ENCODE data around the gene DIAPH2.

DNA sequence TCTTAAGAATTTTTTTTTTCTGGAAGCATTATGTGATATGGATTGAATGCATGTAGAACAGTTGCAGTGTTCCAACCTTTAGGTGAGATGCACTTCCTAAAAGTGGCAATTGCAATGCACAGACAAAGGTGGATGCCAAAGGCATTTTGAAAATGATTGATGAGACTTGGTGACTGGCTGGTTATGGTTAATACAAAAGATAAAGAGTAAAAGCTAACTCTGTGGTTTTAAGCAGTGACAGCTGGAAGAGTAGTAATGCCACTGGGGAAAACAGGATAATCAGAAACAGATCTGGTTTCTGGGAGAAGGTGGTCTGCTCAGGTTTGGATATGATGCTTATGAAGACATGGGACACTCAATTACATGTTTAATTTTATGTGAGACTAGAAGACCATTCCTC lies 544.7 kb downstream of the DIAPH2 start:
- no peak for TF ChIP-seq EZH2 (IDR thresholded peaks at IDR 0.05; ENCODE audit: borderline replicate concordance, low read depth, low read length)
- TF ChIP-seq, protein P1, sequence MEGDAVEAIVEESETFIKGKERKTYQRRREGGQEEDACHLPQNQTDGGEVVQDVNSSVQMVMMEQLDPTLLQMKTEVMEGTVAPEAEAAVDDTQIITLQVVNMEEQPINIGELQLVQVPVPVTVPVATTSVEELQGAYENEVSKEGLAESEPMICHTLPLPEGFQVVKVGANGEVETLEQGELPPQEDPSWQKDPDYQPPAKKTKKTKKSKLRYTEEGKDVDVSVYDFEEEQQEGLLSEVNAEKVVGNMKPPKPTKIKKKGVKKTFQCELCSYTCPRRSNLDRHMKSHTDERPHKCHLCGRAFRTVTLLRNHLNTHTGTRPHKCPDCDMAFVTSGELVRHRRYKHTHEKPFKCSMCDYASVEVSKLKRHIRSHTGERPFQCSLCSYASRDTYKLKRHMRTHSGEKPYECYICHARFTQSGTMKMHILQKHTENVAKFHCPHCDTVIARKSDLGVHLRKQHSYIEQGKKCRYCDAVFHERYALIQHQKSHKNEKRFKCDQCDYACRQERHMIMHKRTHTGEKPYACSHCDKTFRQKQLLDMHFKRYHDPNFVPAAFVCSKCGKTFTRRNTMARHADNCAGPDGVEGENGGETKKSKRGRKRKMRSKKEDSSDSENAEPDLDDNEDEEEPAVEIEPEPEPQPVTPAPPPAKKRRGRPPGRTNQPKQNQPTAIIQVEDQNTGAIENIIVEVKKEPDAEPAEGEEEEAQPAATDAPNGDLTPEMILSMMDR (IDR thresholded peaks at IDR 0.05 in 2 of 3, conservative IDR thresholded peaks at IDR 0.05 in 1 of 3; ENCODE audit: insufficient read depth in 2 of 3, low read depth in 1 of 3, low read length in 3 of 3), result no peak
- no peak for TF ChIP-seq ETV6 (IDR thresholded peaks at IDR 0.05; ENCODE audit: borderline replicate concordance in 1 of 2, low read depth in 2 of 2, low read length in 1 of 2)
- no peak for TF ChIP-seq ETV6 (CRISPR knock-in tag; IDR thresholded peaks at IDR 0.05; ENCODE audit: borderline replicate concordance)
- no peak for TF ChIP-seq ELF1 (tag; IDR thresholded peaks at IDR 0.05)
- no peak for TF ChIP-seq YY1 (IDR thresholded peaks at IDR 0.05; ENCODE audit: borderline replicate concordance in 1 of 3, control insufficient read depth in 1 of 3, extremely low read depth in 1 of 3, insufficient read depth in 3 of 3, insufficient read length in 1 of 3, insufficient replicate concordance in 2 of 3, low read depth in 1 of 3, low read length in 2 of 3)
- no peak for TF ChIP-seq MYBL2 (IDR thresholded peaks at IDR 0.05; ENCODE audit: low read depth)
- TF ChIP-seq MYBL2 (CRISPR knock-in tag; IDR thresholded peaks at IDR 0.05; ENCODE audit: borderline replicate concordance), result no peak
- TF ChIP-seq, protein P2, sequence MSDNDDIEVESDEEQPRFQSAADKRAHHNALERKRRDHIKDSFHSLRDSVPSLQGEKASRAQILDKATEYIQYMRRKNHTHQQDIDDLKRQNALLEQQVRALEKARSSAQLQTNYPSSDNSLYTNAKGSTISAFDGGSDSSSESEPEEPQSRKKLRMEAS (CRISPR knock-in tag; IDR thresholded peaks at IDR 0.05), result no peak
- no peak for TF ChIP-seq E4F1 (CRISPR knock-in tag; IDR thresholded peaks at IDR 0.05; ENCODE audit: borderline replicate concordance)
- TF ChIP-seq RBM39 (optimal IDR thresholded peaks at IDR 0.05; ENCODE audit: low read depth, low read length), result no peak
- TF ChIP-seq ZNF24 (IDR thresholded peaks at IDR 0.05), result no peak
- TF ChIP-seq POLR2AphosphoS2 (IDR thresholded peaks at IDR 0.05; ENCODE audit: low read length), result no peak
- TF ChIP-seq EP400 (IDR thresholded peaks at IDR 0.05), result no peak
- TF ChIP-seq RBM34 (IDR thresholded peaks at IDR 0.05; ENCODE audit: borderline replicate concordance, insufficient read depth, low read length), result no peak
